HEK293 (cell line): Measurements from ENCODE around the gene DBNL.

Experiments used
- GFI1B ChIP-seq: fragments of 450-650 bp; formaldehyde crosslinking; IDR thresholded peaks from 2 replicates; pipeline ENCODE4 v1.5.1; 2016; ENCODE audit warnings: missing biosample characterization, missing genetic modification characterization
- GLI4 ChIP-seq: fragments of 450-650 bp; formaldehyde crosslinking; IDR thresholded peaks from 2 replicates; pipeline ENCODE4 v1.5.1; 2016; ENCODE audit warnings: missing biosample characterization, missing genetic modification characterization
- IKZF3 ChIP-seq: fragments of 450-650 bp; IDR thresholded peaks from 2 replicates; pipeline ENCODE4 v1.5.0; 2018; ENCODE audit warnings: missing biosample characterization, mild to moderate bottlenecking, missing genetic modification characterization, moderate library complexity
- KLF17 ChIP-seq: fragments of 450-650 bp; formaldehyde crosslinking; IDR thresholded peaks from 2 replicates; pipeline ENCODE4 v1.5.1; 2016; ENCODE audit warnings: missing biosample characterization, missing genetic modification characterization
- SALL2 ChIP-seq: fragments of 450-650 bp; formaldehyde crosslinking; IDR thresholded peaks from 2 replicates; pipeline ENCODE4 v1.5.0; 2017; ENCODE audit warnings: missing biosample characterization, mild to moderate bottlenecking, missing genetic modification characterization, borderline replicate concordance
- SP3 ChIP-seq: fragments of 450-650 bp; formaldehyde crosslinking; IDR thresholded peaks from 2 replicates; pipeline ENCODE4 v1.5.1; 2016; ENCODE audit warnings: missing biosample characterization, missing genetic modification characterization
- ZBTB10 ChIP-seq: fragments of 450-650 bp; formaldehyde crosslinking; IDR thresholded peaks from 2 replicates; pipeline ENCODE4 v1.5.1; 2016; ENCODE audit warnings: missing biosample characterization, missing genetic modification characterization
- ZBTB11 ChIP-seq: fragments of 450-650 bp; formaldehyde crosslinking; conservative IDR thresholded peaks from 2 replicates; pipeline ENCODE4 v1.5.1; 2016; ENCODE audit warnings: low read depth, missing biosample characterization, missing genetic modification characterization
- ZFP3 ChIP-seq: fragments of 450-650 bp; formaldehyde crosslinking; IDR thresholded peaks from 2 replicates; pipeline ENCODE4 v1.5.1; 2016; ENCODE audit warnings: low read depth, missing biosample characterization, missing genetic modification characterization
- ZNF121 ChIP-seq: fragments of 450-650 bp; formaldehyde crosslinking; IDR thresholded peaks from 2 replicates; pipeline ENCODE4 v1.5.1; 2016; ENCODE audit warnings: missing biosample characterization, missing genetic modification characterization
- ZNF157 ChIP-seq: fragments of 450-650 bp; formaldehyde crosslinking; IDR thresholded peaks from 2 replicates; pipeline ENCODE4 v1.5.1; 2016; ENCODE audit warnings: missing biosample characterization, missing genetic modification characterization
- ZNF184 ChIP-seq: fragments of 450-650 bp; IDR thresholded peaks from 2 replicates; pipeline ENCODE4 v1.5.1; 2018; ENCODE audit warnings: missing biosample characterization, mild to moderate bottlenecking, missing genetic modification characterization
- ZNF239 ChIP-seq: fragments of 450-650 bp; formaldehyde crosslinking; IDR thresholded peaks from 2 replicates; pipeline ENCODE4 v1.5.1; 2016; ENCODE audit warnings: missing biosample characterization, missing genetic modification characterization
- ZNF362 ChIP-seq: fragments of 450-650 bp; formaldehyde crosslinking; IDR thresholded peaks from 2 replicates; pipeline ENCODE4 v1.5.1; 2016; ENCODE audit warnings: missing biosample characterization, missing genetic modification characterization
- ZNF366 ChIP-seq: fragments of 450-650 bp; formaldehyde crosslinking; conservative IDR thresholded peaks from 2 replicates; pipeline ENCODE4 v1.5.1; 2016; ENCODE audit warnings: missing biosample characterization, missing genetic modification characterization
- ZNF391 ChIP-seq: fragments of 450-650 bp; formaldehyde crosslinking; IDR thresholded peaks from 2 replicates; pipeline ENCODE4 v1.5.1; 2016; ENCODE audit warnings: low read depth, missing biosample characterization, missing genetic modification characterization, borderline replicate concordance
- ZNF416 ChIP-seq: fragments of 450-650 bp; formaldehyde crosslinking; IDR thresholded peaks from 2 replicates; pipeline ENCODE4 v1.5.1; 2016; ENCODE audit warnings: missing biosample characterization, missing genetic modification characterization
- ZNF423 ChIP-seq: fragments of 450-650 bp; formaldehyde crosslinking; IDR thresholded peaks from 2 replicates; pipeline ENCODE4 v1.5.1; 2016; ENCODE audit warnings: missing biosample characterization, missing genetic modification characterization
- ZNF433 ChIP-seq: fragments of 450-650 bp; formaldehyde crosslinking; IDR thresholded peaks from 2 replicates; pipeline ENCODE4 v1.5.1; 2016; ENCODE audit warnings: missing biosample characterization, missing genetic modification characterization, low read depth
- ZNF521 ChIP-seq: fragments of 450-650 bp; formaldehyde crosslinking; IDR thresholded peaks from 2 replicates; pipeline ENCODE4 v1.5.1; 2017; ENCODE audit warnings: missing biosample characterization, mild to moderate bottlenecking, missing genetic modification characterization
- ZNF530 ChIP-seq: fragments of 450-650 bp; formaldehyde crosslinking; IDR thresholded peaks from 2 replicates; pipeline ENCODE4 v1.5.1; 2016; ENCODE audit warnings: low read depth, missing biosample characterization, missing genetic modification characterization
- ZNF600 ChIP-seq: fragments of 450-650 bp; formaldehyde crosslinking; IDR thresholded peaks from 2 replicates; pipeline ENCODE4 v1.5.1; 2016; ENCODE audit warnings: missing biosample characterization, missing genetic modification characterization
- ZNF664 ChIP-seq: fragments of 450-650 bp; formaldehyde crosslinking; IDR thresholded peaks from 2 replicates; pipeline ENCODE4 v1.5.1; 2016; ENCODE audit warnings: missing biosample characterization, missing genetic modification characterization
- ZNF704 ChIP-seq: fragments of 450-650 bp; formaldehyde crosslinking; IDR thresholded peaks from 2 replicates; pipeline ENCODE4 v1.5.1; 2016; ENCODE audit warnings: missing biosample characterization, missing genetic modification characterization
- ZNF707 ChIP-seq: fragments of 450-650 bp; formaldehyde crosslinking; IDR thresholded peaks from 2 replicates; pipeline ENCODE4 v1.5.1; 2016; ENCODE audit warnings: missing biosample characterization, missing genetic modification characterization
- ZNF747 ChIP-seq: fragments of 450-650 bp; formaldehyde crosslinking; IDR thresholded peaks from 2 replicates; pipeline ENCODE4 v1.5.1; 2016; ENCODE audit warnings: missing biosample characterization, missing genetic modification characterization
- ZNF76 ChIP-seq: fragments of 450-650 bp; formaldehyde crosslinking; IDR thresholded peaks from 2 replicates; pipeline ENCODE4; 2016; ENCODE audit warnings: low read depth, missing biosample characterization, missing genetic modification characterization, borderline replicate concordance
- ZSCAN5A ChIP-seq: fragments of 450-650 bp; formaldehyde crosslinking; IDR thresholded peaks from 2 replicates; pipeline ENCODE4 v1.5.1; 2016; ENCODE audit warnings: missing biosample characterization, missing genetic modification characterization
- ZXDB ChIP-seq: fragments of 450-650 bp; formaldehyde crosslinking; IDR thresholded peaks from 2 replicates; pipeline ENCODE4 v1.5.1; 2016; ENCODE audit warnings: missing biosample characterization, missing genetic modification characterization

DBNL gene

GRCh38 chr7:44044315-44045225 lies at the start of gene DBNL (continued):
- TF ChIP-seq ZNF416 (tag by site-specific recombination) = no peak
- TF ChIP-seq ZNF530 (tag by site-specific recombination) = no peak
- no peak for TF ChIP-seq ZNF157
- TF ChIP-seq ZNF423 (tag by site-specific recombination) = no peak
- no peak for TF ChIP-seq ZNF747 (tag by site-specific recombination)
- no peak for TF ChIP-seq ZNF600
- TF ChIP-seq ZNF239 (tag by site-specific recombination) = no peak
- no peak for TF ChIP-seq ZNF664 (tag by site-specific recombination)
- TF ChIP-seq ZBTB10 (tag by site-specific recombination) = peak; percentile 45; the same call in 1 of the 2 replicates
- TF ChIP-seq SP3 (tag by site-specific recombination) = peak; percentile 84
- TF ChIP-seq ZNF707 (tag by site-specific recombination) = no peak
- TF ChIP-seq ZNF391 (tag by site-specific recombination) = no peak; the same call in 1 of the 2 replicates
- no peak for TF ChIP-seq ZNF362 (tag by site-specific recombination)
- TF ChIP-seq ZNF121 (tag by site-specific recombination) = peak; percentile 95
- peak; percentile 98 for TF ChIP-seq ZBTB11 (tag by site-specific recombination)
- TF ChIP-seq GFI1B (tag by site-specific recombination) = no peak
- TF ChIP-seq ZFP3 (tag by site-specific recombination) = no peak
- TF ChIP-seq ZNF76 (tag by site-specific recombination) = no peak; the same call in 1 of the 2 replicates
- no peak for TF ChIP-seq ZNF184 (tag by site-specific recombination)
- no peak for TF ChIP-seq ZNF704 (tag by site-specific recombination)
- no peak for TF ChIP-seq ZNF433 (tag by site-specific recombination)
- no peak for TF ChIP-seq ZNF366 (tag by site-specific recombination)
- TF ChIP-seq IKZF3 = no peak
- TF ChIP-seq ZNF521 (tag by site-specific recombination) = no peak
- TF ChIP-seq KLF17 (tag by site-specific recombination) = peak; percentile 58; the same call in 1 of the 2 replicates
- peak; percentile 41; the same call in 1 of the 2 replicates for TF ChIP-seq GLI4
- TF ChIP-seq ZSCAN5A (tag by site-specific recombination) = no peak
- 0 out of 2 replicates have a peak, but pooled peaks have one; percentile 65 for TF ChIP-seq ZXDB (tag by site-specific recombination)
- TF ChIP-seq SALL2 (tag by site-specific recombination) = no peak
